WERI-Rb-1 (cell line): Measurements from ENCODE around the gene ERO1A.

Experiments used
- DNase-seq: peaks from one replicate; pipeline ENCODE4 v3.0.0-alpha.2; 2020
- H3K27ac ChIP-seq: fragments of 250-450 bp; sonication (Bioruptor Pico); 2 replicates; pipeline ENCODE4 v1.5.1; 2020; ENCODE audit warnings: mild to moderate bottlenecking, moderate library complexity
- H3K27me3 ChIP-seq: fragments of 250-450 bp; sonication (Bioruptor Pico); 2 replicates; pipeline ENCODE4 v1.5.1; 2021; ENCODE audit warnings: mild to moderate bottlenecking, low read depth, moderate library complexity; ENCODE audit not compliant: insufficient read depth, severe bottlenecking
- H3K36me3 ChIP-seq: fragments of 250-450 bp; sonication (Bioruptor Pico); 2 replicates; pipeline ENCODE4 v1.5.1; 2020; ENCODE audit warnings: mild to moderate bottlenecking, moderate library complexity
- H3K4me3 ChIP-seq: 2 replicates; pipeline ENCODE4 v1.5.1; 2011; ENCODE audit warnings: low read depth, mild to moderate bottlenecking, control low read depth, low read length
- H3K9me3 ChIP-seq: fragments of 250-450 bp; sonication (Bioruptor Pico); 2 replicates; pipeline ENCODE4 v1.5.1; 2021; ENCODE audit warnings: mild to moderate bottlenecking, moderate library complexity; ENCODE audit not compliant: severe bottlenecking
- TF ChIP-seq, protein P1 (sequence below): IDR thresholded peaks from 2 replicates; pipeline ENCODE4 v1.5.1; 2011; ENCODE audit warnings: low read depth, mild to moderate bottlenecking, control low read depth, inconsistent platforms, low read length

Gene ERO1A

DNA sequence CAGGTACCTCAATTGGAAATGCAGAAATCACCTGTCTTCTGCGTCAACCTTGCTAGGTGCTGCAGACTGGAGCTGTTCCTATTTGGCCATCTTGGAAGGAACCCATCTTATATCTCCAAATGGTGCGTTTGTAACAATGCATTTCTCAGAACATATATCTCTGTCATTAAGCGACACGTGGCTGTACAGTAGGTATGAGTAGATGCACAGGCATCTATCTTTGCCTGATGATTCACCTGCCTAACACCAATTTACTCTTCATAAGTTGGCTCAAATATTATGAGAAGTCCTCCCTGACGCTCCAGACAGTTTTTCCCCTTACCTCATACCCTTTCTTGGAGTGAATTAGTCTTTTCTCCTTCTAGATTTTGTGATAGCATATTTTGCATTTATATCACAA lies 98.5 kb downstream of the ERO1A start:
- no peaks in the 10 kb centered on the region for H3K36me3 ChIP-seq
- TF ChIP-seq, protein P1, sequence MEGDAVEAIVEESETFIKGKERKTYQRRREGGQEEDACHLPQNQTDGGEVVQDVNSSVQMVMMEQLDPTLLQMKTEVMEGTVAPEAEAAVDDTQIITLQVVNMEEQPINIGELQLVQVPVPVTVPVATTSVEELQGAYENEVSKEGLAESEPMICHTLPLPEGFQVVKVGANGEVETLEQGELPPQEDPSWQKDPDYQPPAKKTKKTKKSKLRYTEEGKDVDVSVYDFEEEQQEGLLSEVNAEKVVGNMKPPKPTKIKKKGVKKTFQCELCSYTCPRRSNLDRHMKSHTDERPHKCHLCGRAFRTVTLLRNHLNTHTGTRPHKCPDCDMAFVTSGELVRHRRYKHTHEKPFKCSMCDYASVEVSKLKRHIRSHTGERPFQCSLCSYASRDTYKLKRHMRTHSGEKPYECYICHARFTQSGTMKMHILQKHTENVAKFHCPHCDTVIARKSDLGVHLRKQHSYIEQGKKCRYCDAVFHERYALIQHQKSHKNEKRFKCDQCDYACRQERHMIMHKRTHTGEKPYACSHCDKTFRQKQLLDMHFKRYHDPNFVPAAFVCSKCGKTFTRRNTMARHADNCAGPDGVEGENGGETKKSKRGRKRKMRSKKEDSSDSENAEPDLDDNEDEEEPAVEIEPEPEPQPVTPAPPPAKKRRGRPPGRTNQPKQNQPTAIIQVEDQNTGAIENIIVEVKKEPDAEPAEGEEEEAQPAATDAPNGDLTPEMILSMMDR = no peak
- no peaks in the 10 kb centered on the region for H3K9me3 ChIP-seq
- no peak overlapping the region for H3K4me3 ChIP-seq
- no peak overlapping the region for H3K27ac ChIP-seq
- no peaks in the 10 kb centered on the region for H3K27me3 ChIP-seq
- DNase-seq = no peak

DNA sequence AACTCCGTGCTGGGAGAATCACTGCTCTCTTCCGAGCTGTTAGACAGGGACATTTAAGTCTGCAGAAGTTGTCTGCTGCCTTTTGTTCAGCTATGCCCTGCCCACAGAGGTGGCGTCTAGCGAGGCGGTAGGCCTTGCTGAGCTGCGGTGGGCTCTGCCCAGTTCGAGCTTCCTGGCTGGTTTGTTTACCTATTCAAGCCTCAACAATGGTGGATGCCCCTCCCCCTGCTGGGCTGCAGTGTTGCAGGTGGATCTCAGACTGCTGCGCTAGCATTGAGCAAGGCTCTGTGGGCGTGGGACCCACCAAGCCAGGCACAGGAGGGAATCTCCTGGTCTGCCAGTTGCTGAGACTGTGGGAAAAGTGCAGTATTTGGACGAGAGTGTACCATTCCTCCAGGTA lies 99.0 kb downstream of the ERO1A start:
- Histone ChIP-seq H3K9me3 (no peaks in the 10 kb centered on the region), H3K27ac (no peak overlapping the region), H3K36me3 (no peaks in the 10 kb centered on the region), H3K4me3 (no peak overlapping the region), H3K27me3 (no peaks in the 10 kb centered on the region)
- no peak for DNase-seq
- TF ChIP-seq, protein P1 = no peak

DNA sequence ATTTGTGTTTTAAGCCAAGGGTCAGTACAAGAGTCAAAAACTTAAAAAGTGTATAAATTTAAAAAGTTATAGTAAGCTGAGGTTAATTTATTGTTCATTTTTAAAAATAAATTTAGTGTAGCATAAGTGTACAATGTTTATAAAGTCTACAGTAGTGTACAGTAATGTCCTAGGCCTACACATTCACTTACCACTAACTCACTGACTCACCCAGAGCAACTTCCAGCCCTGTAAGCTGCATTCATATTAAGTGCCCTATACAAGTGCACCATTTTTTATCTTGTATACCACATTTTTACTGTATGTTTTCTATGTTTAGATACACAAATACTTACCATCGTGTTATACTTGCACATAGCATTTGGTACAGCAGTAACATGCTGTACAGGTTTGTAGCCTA lies 105.0 kb downstream of the ERO1A start:
- H3K9me3 ChIP-seq = no peaks in the 10 kb centered on the region
- DNase-seq = no peak
- no peak overlapping the region for H3K4me3 ChIP-seq
- no peaks in the 10 kb centered on the region for H3K27me3 ChIP-seq
- TF ChIP-seq, protein P1 = no peak
- H3K36me3 ChIP-seq = no peaks in the 10 kb centered on the region
- no peak overlapping the region for H3K27ac ChIP-seq
